ENCODE results near the gene CTNND2.
A peak's percentile ranks its signal among the peaks of the same experiment; 100 is the strongest.

Gene CTNND2

GRCh38 chr5:11153670-11154382 is 750.4 kb downstream of the CTNND2 start:
- no peak for DNase-seq

DNA sequence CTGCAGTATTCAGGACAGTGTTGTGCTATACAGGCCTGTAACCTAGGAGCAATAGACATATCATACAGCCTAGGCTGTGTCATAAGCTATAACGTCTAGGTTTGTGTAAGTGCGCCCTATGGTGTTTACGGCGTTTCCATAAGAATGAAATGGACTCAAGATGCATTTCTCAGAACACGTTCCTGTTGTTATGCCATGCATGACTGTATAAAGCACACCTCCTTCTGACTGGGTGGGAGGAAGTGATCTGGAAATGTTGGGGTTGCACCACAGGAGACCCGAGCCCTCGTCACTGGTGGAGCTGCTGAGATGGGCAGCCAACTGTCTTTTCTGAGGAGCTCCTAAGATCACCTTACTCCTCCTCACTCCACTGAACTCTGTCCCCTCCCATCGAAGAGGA is 751.9 kb downstream of the CTNND2 start:
- DNase-seq = no peak

DNA sequence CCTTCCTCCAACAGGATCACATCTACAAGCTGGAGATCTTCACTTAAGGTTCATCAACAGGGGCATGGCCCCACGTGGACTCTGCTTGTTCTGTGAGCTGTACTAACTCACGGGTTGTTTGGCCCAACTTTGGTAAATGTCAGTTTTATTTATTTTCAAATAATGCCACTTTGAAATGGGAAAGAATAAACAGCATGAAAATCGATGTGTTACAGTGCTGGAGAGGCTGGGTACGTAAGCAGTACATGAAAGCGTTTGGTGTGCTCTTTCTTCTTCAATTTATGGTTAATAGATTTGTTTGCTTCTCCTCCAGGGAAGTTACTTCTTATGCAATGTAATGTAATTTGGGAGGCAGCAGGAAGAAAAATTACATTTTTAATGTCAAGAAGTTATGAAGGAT is 753.3 kb downstream of the CTNND2 start:
- no peak for DNase-seq

DNA sequence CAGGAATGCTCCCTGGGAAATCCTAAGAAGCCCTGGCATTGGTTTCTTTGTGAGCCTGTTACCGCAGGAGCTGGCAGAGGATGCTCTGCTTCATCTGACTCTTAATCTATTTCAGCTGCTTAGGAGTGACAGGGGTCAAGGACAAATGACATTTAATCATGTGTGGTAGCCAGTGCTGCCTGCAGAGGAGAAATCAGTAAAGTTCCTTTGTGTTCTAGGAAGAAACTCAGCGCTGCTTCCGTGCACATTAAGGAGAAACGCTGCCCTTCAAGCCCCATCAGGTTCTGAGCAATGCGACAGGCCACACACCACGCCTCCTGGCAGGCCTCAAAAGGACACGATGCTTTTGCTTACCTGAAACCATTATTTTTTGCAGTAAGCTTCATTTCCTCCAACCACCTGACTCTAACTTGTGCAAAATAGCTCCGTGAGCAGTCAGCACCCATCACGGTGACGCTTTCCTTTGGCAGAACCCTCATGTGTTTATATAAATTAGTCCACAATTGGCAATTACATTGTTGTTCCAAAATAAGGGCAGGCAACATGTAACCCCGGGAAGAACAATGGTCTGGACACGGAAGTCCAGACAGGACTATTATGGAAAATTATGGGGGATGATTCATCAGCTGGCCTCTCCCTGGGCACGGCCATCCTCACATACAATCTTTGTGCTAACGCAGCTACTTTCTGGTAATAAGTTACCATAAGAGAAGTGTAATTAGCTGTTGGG is 755.3 kb downstream of the CTNND2 start:
- peak; percentile 78 for DNase-seq

DNA sequence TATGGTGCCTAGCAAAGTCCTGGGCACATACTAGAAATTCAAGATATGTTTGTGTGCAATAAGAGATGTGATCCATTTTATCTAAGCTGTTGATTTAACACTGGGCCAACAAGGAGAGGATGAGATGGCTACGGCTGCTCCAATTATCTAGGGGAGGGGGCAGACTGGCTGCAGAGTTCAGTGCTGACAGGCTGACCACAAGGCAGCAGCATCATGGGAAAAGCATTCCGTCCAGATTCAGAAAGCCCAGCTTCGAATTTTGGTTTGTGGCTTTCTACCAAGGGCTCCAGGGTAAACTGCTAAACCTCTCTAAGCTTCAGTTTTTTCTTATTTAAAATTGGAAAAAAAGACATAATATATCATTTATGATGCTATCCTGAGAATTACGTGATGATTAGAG is 758.1 kb downstream of the CTNND2 start:
- no peak for DNase-seq

DNA sequence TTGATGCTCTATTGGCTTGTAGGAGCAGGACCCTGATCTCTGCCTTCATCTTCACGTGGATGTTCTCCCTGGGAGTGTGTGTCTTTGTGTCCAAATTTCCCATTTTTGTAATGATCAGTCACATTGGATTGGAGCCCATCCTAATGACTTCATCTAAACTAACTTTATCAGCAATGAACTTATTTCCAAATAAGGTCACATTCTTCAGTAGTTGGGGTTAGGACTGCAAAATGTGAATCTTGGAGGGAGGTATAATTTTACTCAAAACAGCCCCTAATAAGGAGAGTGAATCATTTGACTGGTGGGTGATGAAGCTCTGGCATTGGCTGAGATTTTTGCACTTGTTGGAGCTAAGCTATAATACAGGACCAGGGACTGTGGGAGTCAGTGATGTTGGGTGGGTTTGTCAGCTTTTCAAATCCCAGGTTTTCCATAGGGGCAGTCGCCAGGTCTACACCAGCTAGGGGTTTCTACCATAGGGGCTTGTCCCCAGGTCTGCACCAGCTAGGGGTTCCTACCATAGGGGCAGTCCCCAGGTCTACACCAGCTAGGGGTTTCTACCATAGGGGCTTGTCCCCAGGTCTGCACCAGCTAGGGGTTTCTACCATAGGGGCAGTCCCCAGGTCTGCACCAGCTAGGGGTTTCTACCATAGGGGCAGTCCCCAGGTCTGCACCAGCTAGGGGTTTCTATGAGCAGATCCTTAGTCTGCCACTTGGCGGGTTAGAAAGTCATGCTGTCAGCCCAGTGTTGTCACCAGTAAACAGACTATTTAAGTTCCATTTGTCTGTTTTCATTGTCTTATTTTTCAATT is 760.6 kb downstream of the CTNND2 start:
- DNase-seq = no peak

DNA sequence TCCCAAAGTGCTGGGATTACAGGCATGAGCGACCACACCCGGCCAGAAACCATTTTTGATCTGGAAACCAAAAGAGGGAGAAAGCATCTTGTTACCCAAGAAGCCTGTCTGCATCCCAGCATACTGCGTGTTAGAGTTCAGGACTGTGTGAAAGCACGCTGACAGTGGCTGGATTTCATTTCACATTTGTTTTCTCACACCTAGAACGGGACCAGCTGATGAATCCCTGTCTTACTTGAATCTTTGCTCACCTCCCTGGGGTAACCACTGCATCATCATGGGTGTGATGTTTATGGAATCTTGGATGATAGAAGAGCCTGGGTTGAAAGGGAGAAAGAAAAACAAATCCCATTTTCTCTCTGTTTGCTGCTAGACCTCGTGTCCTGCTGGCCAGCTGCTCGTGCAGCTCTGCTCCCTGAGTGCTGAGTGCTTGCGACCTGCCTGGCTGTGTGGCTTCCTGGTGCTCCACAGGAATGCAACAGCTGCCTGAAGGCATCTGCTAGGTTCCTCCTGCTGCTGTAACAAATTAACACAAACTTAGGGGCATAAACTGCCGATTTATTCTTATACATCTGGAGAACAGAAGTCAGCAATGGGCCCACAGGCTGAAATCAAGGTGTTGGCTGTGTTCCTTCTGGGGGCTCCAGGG is 764.9 kb downstream of the CTNND2 start:
- DNase-seq = no peak

GRCh38 chr5:11130131-11130530 is 774.1 kb downstream of the CTNND2 start:
- DNase-seq = no peak

DNA sequence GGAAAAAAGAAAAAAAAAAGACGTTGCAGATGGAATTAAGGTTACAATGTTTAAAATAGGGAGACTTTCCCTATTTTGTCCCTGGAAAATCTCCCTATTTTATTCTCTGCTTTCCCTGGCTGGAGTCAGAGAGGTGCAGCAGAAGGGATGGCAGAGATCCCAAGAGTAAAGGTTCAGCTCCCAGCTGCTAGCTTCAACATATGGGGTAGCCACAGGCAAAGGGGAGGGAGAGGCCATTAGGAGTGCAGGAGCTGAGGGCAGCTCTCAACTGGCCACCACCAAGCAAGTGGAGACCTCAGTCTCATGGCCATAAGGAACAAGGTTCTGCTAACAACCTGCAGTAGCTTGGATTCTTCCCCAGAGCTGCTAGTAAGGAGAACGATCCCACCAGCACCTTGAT is 776.2 kb downstream of the CTNND2 start:
- peak; percentile 59 for DNase-seq

DNA sequence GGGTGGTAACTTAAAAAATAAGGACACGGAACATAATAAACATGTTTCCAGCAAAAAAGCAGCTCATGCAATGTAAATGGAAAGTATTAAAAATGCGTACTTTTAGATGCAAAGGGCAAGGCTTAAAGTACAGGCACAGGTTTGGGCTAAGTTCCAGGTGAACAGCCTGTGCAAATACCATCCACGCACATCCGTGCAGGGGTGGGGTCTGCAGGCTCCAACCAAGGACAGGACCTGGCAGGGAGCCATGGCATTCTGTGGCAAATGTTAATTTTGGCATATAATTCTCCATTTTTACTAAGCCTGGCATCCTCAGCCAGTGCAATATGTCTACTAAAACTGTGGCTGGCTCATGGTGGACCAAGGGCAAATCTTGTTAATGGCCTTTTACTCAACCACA is 777.4 kb downstream of the CTNND2 start:
- peak; percentile 74 for DNase-seq

DNA sequence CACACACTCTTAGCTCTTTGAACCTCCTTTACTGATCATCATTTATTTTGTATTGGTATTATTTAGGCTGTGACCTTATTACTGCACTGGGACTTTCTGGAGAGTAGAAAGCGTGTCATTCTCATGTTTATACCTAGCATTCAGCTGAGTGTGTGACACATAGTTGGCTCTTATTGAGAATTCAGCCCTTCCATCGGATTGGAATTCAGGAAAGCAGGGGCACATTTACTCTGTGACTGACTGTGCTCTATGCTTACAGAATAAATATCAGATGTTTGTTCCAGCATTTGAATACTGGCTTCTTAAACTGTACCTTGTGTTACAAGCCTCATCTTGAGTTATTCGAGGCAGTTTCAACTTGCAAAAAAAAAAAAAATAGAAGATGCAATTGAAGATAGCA is 782.4 kb downstream of the CTNND2 start:
- no peak for DNase-seq

DNA sequence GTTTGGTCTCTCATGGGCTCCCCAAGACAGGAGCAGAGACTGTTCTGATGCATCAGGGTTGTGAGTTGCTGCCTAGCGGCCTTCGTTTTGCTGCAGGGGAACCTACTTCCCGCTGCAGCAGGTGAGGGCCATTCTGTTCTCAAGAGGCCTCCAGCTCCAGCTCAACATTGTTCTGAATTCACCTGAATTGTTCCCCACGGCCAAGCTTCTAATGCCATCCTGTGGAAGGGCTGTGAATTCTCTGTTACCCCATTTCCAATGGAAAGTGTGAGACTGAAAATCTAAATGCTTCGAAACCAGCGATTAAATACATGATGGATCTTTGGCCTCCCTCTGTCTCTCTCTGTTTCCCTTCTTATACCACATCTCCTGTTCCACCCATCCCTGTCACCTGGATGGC is 794.1 kb downstream of the CTNND2 start:
- peak; percentile 21 for DNase-seq

GRCh38 chr5:11105696-11106095 is 798.5 kb downstream of the CTNND2 start:
- DNase-seq = peak; percentile 39

DNA sequence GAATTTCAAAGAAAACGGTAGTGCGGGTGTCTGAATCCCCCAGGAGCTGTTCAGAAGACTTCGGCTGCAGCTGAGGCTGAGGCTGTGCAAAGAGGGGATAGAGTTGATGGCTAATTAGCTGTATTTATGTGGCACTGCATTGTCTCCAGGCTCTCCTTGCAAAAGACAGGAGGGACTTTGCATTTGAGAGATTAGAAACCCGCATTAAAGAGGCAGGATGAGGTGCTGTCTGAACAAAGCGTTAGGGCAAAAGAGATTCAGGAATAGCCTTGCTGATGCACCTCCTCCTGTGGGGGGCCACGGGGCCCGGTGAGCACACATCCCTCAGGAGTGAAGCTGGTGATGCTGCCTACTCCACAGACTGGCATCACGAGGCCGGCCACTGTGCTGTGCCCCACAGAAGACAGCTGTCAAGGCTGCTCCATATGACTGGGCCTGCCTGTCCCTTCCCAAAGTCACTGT is 799.6 kb downstream of the CTNND2 start:
- DNase-seq = no peak

DNA sequence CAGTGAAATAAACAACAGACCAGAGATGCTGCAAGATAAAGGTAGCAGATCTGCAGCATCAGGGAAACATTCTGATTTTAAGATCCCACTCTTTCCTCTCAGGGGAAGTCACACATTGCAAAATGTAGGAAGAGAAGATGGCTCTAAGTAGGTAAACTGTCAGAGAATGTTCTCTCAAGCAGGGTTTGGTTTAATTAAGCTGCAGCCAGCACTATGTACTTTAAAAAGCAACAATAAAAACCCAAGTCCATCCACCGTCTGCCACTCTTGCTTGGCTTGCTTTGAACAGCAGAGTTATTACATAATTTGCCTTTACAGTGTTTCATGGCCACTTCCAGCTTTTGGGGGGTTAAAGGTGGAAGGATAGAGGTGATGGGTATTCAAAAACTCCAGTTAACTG is 800.0 kb downstream of the CTNND2 start:
- DNase-seq = no peak

DNA sequence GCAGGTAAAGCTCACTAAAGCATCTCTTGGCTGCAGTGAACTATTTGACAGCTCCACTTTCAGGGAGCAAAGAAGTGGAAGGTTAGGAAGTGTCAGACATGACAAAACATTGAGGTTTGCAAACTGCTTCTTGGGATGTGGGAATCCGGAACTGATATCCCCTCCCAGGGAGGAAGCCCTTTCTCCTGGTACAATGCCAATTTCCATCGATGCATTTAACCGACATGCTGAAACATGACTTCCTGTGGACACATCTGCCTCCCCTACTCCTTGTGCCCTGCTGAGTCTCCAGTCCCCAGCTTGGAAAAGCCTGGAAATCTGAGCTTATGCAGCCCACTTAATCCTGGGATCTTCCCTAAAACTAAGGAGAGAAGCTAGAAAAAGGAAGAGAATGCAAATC is 820.1 kb downstream of the CTNND2 start:
- peak; percentile 84 for DNase-seq

DNA sequence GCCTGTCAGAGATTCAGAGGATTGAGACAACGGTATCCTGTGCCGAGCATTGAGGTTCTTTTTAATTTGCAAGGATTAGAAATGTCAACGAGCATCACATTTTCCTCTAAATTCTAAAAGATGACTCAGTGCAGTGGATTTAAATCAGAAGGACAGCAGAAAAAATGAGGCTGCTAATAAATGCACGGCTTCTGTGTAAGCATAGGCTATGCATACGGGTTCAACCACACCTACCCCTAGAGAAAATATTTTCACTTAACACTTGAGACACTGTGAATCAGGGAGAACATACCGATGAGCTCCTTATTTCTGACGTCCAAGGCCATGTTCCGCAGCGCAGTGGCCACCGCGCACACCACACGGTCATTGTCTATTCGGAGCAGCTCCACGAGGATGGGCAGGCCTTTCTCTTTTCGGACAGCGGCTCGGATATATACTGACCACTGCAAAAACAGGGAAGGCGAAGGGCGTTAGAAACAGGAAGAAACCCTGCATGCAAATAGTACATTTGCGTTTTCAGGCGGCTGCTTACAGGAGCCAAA is 821.8 kb downstream of the CTNND2 start:
- DNase-seq = no peak

GRCh38 chr5:11076945-11077613 is 827.2 kb downstream of the CTNND2 start:
- DNase-seq = no peak

GRCh38 chr5:11075035-11075805 is 829.0 kb downstream of the CTNND2 start:
- peak; percentile 32 for DNase-seq

DNA sequence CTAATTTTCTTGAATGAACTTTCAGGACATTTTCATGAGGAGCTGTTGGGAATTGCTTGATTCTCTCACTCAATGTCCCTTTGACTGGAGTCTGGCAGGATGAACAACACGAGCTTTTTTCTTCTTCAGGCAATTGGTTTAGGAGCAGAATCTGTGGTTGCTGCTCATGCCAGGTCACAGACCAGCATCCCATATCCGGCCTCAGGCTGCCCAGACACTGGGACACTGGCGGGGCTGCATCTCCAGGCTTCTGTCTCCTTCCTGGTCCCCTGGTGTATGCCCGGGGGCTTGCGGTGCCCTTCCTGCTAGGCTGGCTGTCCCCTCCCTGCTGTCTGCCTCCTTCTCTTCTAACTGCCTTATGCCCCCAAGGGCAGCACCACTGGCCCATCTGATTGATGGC is 831.7 kb downstream of the CTNND2 start:
- no peak for DNase-seq

GRCh38 chr5:11072076-11072475 is 832.2 kb downstream of the CTNND2 start:
- DNase-seq = no peak

Measured in NCI-H69 (cell line).